Prostate gland (tissue), 2 donors: ENCODE results near the gene PHPT1.

Source experiments
- CTCF ChIP-seq, 4 experiments: fragments of 200-600 bp in 2 of 4; fragments of 450-650 bp in 2 of 4; sonication (generic) in 2 of 4; IDR thresholded peaks; 1 replicate in 3 of 4; 2 replicates in 1 of 4; pipeline ENCODE4 v1.5.1; 2016 to 2019; ENCODE audit warnings: antibody characterized with exemption in 4 of 4, mild to moderate bottlenecking in 2 of 4, moderate library complexity in 2 of 4
- POLR2A ChIP-seq: fragments of 450-650 bp; IDR thresholded peaks from one replicate; pipeline ENCODE4 v1.6.1; 2016; ENCODE audit warnings: antibody characterized with exemption, mild to moderate bottlenecking
- POLR2AphosphoS5 ChIP-seq: sonication (generic); formaldehyde crosslinking; IDR thresholded peaks from one replicate; pipeline ENCODE4 v1.6.1; 2017; ENCODE audit warnings: antibody characterized with exemption

GRCh38 chr9:136896027-136896426 is 46.8 kb downstream of the PHPT1 start:
- TF ChIP-seq CTCF (IDR thresholded peaks at IDR 0.05) (no peak), POLR2AphosphoS5 (no peak), POLR2A (no peak)
